Heart left ventricle (tissue), 16 donors: ENCODE data around the gene IQSEC1. TPM values are rescaled to one million over a fixed set of nuclear protein-coding genes. Genes with fewer than 3 reads are reported as not detected.
A peak's percentile ranks its signal among the peaks of the same experiment; 100 is the strongest.

Experiments
- ATAC-seq, 4 donors: fragments of 200-7000 bp; cut with Tn5 transposase; one replicate each; pipeline ENCODE4 v1.9.1; 2020 to 2022; ENCODE audit warnings: moderate library complexity in 4 of 4, mild to moderate bottlenecking in 3 of 4, moderate number of reproducible peaks in 1 of 4
- DNase-seq, 5 donors: peaks; one replicate each; pipeline ENCODE4 v3.0.0-alpha.2; 2020
- H3K27ac ChIP-seq, 12 donors: fragments of 200-600 bp; sonication (generic) in 4 of 12; one replicate each; pipeline versions ENCODE4 v1.5.0 to v1.8.0; 2016 to 2022; ENCODE audit warnings: mild to moderate bottlenecking in 2 of 12
- H3K27me3 ChIP-seq, 9 donors: fragments of 200-600 bp; sonication (generic) in 2 of 9; one replicate each; pipeline versions ENCODE4 v1.5.1 to v1.8.0; 2016 to 2022; ENCODE audit warnings: mild to moderate bottlenecking in 3 of 9
- H3K36me3 ChIP-seq, 9 donors: fragments of 200-600 bp; sonication (generic) in 2 of 9; one replicate each; pipeline versions ENCODE4 v1.5.0 to v1.8.0; 2018 to 2022; ENCODE audit warnings: mild to moderate bottlenecking in 2 of 9
- H3K4me1 ChIP-seq, 12 donors: fragments of 200-600 bp; sonication (generic) in 4 of 12; one replicate each; pipeline versions ENCODE4 v1.5.0 to v1.8.0; 2016 to 2022; ENCODE audit warnings: mild to moderate bottlenecking in 3 of 12
- H3K4me3 ChIP-seq, 12 donors: fragments of 200-600 bp; sonication (generic) in 4 of 12; one replicate each; pipeline versions ENCODE4 v1.5.0 to v1.8.0; 2017 to 2022; ENCODE audit warnings: mild to moderate bottlenecking in 9 of 12, moderate library complexity in 4 of 12
- H3K9me3 ChIP-seq, 12 donors: fragments of 200-600 bp; sonication (generic) in 4 of 12; one replicate each; pipeline versions ENCODE4 v1.5.0 to v1.8.0; 2016 to 2022; ENCODE audit warnings: mild to moderate bottlenecking in 1 of 12
- POLR2A ChIP-seq, 2 donors: fragments of 450-650 bp; IDR thresholded peaks; one replicate each; pipeline ENCODE4 v1.6.1; 2017; ENCODE audit warnings: antibody characterized with exemption in 2 of 2, mild to moderate bottlenecking in 2 of 2, moderate library complexity in 2 of 2
- WGBS, 4 donors: extraction: QIAGEN DNeasy Blood & Tissue Kit in 2 of 4; methylation state at CpG; one replicate each; pipeline versions ENCODE4 v1.1.5 to v1.1.7; 2013 to 2018; 5-methylcytosine and 5-hydroxymethylcytosine counted together
- intact Hi-C, 10 donors: fragments of 100-400 bp; cut with DNase I; formaldehyde crosslinking; loops; one replicate each; pipeline versions ENCODE4 v1.11.1 to v1.14.2; 2022
- polyA plus RNA-seq, 2 donors: library from polyadenylated mRNA; stranded (reverse); fragments of 200-250 nt; gene quantifications; one replicate each; pipeline ENCODE4 v1.2.3, GENCODE V29; 2013
- total RNA-seq, 9 donors: library from RNA; depleted of rRNA in 2 of 9; stranded (reverse); fragments of >200 nt in 2 of 9; fragmentation: NEBNext Ultra II Directional in 3 of 9; extraction: Animal tissue kit (Norgen Biotek cat#: 25700) in 3 of 9; gene quantifications; one replicate each; pipeline versions ENCODE4 v1.1.0 to v1.2.4, GENCODE V29; 2016 to 2023
- TF ChIP-seq, protein P1 (sequence below), 12 donors: fragments of 200-600 bp; sonication (generic) in 4 of 12; IDR thresholded peaks; one replicate each; pipeline versions ENCODE4 v1.5.0 to v1.8.0; 2018 to 2022; ENCODE audit warnings: antibody characterized with exemption in 12 of 12, mild to moderate bottlenecking in 5 of 12
- donor health status: ischemic (EF 13 %, LVEDD 7.1; RV severe dilation, severe dysfunction).
- donor health status: healthy with polysubstance abuse.
- donor health status: DM: no; HTN: yes; CAD: no.
- donor health status: DM: no; HTN: no; CAD: no.
- donor health status: ischemic (EF 25% LVEDD 6.9; RV normal size, moderate dysfunction).
- donor health status: ischemic (EF 25% LVEDD 5.7; RV mildly dilated, moderate dysfunction).
- donor health status: healthy.
- donor health status: DM: yes; HTN: yes; CAD: no.
- donor health status: ischemic (EF 35%, LVEDD 5.7; RV mildly dilated, moderate dysfunction).
- donor health status: nonischemic (EF 11% LVEDD 7.7; RV severe dilation, severe dysfunction).
- donor health status: DM: yes; HTN: yes; CAD: no.
- donor health status: PGD.
- donor health status: ischemic (EF 29% LVEDD 5.4; RV normal size, mild dysfunction).
- donor health status: nonischemic (EF 23%, LVEDD 6.1; RV moderate dilation, normal function).

The IQSEC1 gene
- total and polyA plus RNA-seq, 11 donors, result 28.8 to 79.1 (median 62.2) TPM

DNA sequence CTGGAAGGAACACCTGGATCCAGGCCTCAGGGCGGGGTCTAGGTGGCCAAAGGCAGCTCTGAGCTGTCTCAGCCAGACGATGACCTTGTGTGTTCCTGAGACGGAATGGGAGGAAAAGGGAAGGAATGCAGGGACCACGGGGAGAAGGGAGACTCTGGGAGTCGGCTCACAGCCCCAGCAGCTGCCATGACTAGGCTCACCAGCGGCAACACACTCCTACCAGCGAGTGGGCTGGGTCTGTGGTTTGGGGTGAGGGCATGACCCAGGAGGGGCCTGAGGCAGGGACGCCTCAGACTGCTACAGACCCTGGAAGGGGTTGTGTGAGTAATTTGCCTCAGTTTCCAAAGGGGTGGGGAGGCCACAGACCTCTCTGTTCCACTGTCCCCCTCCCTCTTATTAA is 19.8 kb downstream of the IQSEC1 start:
- H3K27ac ChIP-seq, result no peak overlapping the region
- 50 to 83% (median 75%) methylated on average over 6 to 8 of the region's 8 CpGs for WGBS, 4 donors
- DNase-seq (peak in 1 of 5 donors; percentile 16), ATAC-seq (peak in 1 of 4 donors; percentile 24)
- peaks cover 0 to 7% (median 0%) of the 10 kb centered on the region in 12 donors for H3K4me1 ChIP-seq
- intact Hi-C loops, result no loop called here
- no peaks in the 10 kb centered on the region for H3K27me3 ChIP-seq
- H3K36me3 ChIP-seq, result no peaks in the 10 kb centered on the region
- no peak for TF ChIP-seq POLR2A (IDR thresholded peaks at IDR 0.05)
- TF ChIP-seq, protein P1, sequence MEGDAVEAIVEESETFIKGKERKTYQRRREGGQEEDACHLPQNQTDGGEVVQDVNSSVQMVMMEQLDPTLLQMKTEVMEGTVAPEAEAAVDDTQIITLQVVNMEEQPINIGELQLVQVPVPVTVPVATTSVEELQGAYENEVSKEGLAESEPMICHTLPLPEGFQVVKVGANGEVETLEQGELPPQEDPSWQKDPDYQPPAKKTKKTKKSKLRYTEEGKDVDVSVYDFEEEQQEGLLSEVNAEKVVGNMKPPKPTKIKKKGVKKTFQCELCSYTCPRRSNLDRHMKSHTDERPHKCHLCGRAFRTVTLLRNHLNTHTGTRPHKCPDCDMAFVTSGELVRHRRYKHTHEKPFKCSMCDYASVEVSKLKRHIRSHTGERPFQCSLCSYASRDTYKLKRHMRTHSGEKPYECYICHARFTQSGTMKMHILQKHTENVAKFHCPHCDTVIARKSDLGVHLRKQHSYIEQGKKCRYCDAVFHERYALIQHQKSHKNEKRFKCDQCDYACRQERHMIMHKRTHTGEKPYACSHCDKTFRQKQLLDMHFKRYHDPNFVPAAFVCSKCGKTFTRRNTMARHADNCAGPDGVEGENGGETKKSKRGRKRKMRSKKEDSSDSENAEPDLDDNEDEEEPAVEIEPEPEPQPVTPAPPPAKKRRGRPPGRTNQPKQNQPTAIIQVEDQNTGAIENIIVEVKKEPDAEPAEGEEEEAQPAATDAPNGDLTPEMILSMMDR (IDR thresholded peaks at IDR 0.05), result no peak
- no peaks in the 10 kb centered on the region for H3K9me3 ChIP-seq
- H3K4me3 ChIP-seq, result no peak overlapping the region

DNA sequence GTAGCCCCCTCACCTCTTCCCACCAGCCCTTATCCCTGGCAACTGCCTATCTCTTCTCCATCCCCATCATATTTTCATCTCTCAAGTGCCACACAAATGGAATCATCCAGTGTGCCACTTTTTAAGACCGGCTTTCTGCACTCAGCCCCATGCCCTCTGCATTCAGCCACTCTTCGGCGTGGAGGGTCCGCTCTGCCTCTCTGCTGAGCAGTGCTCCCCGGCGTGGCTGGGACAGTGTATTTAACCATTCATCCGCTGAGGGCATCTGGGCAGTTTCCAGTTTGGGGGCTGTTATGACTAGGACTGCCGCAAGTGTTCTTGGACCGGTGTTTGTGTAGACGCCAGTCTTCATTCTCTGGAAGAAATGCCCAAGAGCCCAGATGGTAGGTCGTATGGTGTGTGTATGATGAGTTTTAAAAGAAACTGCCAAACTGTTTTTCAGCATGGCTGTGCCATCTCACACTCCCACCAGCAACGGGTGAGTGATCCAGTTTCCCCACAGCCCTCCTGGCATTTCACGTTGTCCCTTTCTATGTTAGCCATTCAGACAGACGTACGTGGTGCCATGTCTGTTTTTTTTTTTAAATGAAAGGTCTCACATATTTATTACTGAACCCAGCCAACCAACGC is 20.9 kb downstream of the IQSEC1 start:
- 93 to 95% (median 94%) methylated on average over 16 of the region's 16 CpGs for WGBS, 4 donors
- no peaks in the 10 kb centered on the region for H3K9me3 ChIP-seq
- peak in 1 of 5 donors; percentile 2 for DNase-seq

DNA sequence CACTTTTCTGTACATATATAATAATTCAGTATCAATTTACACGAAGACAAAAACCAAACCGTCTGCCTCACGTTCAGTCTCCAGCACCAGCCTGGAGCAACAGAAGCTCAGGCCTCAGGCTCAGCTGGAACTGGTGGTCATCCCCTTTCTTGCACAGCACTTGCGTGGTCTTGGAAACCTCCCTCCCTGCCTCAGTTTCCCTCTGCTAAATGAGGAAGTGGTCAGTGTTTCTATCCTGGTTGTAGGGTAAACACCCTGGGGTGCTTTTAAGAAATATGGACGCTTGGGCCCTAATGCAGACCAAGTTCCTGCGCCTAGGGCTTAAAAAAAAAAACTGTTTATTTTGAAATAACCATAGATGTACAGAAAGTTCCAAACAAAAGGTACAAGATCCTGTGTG is 21.6 kb downstream of the IQSEC1 start:
- intact Hi-C loops, result no loop called here
- Histone ChIP-seq H3K27me3 (no peaks in the 10 kb centered on the region), H3K27ac (no peak overlapping the region), H3K36me3 (no peaks in the 10 kb centered on the region), H3K4me3 (no peak overlapping the region), H3K4me1 (peaks cover 0 to 17% (median 0%) of the 10 kb centered on the region in 12 donors), H3K9me3 (no peaks in the 10 kb centered on the region)
- DNase-seq (peak in 1 of 5 donors; percentile 13), ATAC-seq (no peak)
- 89 to 95% (median 90%) methylated on average over 6 of the region's 6 CpGs for WGBS, 4 donors
- no peak for TF ChIP-seq POLR2A (IDR thresholded peaks at IDR 0.05)
- TF ChIP-seq, protein P1 (IDR thresholded peaks at IDR 0.05), result no peak

More for the DNA sequence above, 20.9 kb downstream of the IQSEC1 start:
- intact Hi-C loops, result no loop called here
- H3K27me3 ChIP-seq, result no peaks in the 10 kb centered on the region
- no peak for ATAC-seq
- H3K4me1 ChIP-seq, result peaks cover 0 to 14% (median 0%) of the 10 kb centered on the region in 12 donors
- H3K36me3 ChIP-seq, result no peaks in the 10 kb centered on the region
- no peak overlapping the region for H3K27ac ChIP-seq
- no peak for TF ChIP-seq POLR2A (IDR thresholded peaks at IDR 0.05)
- TF ChIP-seq, protein P1 (IDR thresholded peaks at IDR 0.05), result no peak
- H3K4me3 ChIP-seq, result no peak overlapping the region

DNA sequence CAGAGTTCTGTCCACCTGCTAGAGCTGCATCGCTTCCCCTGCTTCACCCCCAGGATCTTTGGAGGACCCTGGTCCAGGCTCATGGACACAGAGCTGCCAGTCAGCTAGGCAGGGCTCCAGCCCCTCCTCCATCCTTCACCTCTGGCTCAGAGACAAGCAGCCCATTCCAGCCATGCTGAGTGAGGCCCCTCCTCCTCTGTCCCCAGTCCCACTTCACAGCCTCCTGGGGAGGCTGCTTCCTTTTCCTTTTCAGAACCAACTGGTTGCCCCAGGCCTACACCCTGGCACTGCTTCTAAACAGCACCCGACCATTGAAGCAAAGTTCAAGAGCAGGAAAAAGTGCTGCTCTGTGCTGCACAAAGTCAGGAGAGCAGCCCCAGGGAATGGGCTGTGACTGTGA is 22.2 kb downstream of the IQSEC1 start:
- Histone ChIP-seq H3K27ac (no peak overlapping the region), H3K9me3 (no peaks in the 10 kb centered on the region), H3K36me3 (no peaks in the 10 kb centered on the region), H3K27me3 (no peaks in the 10 kb centered on the region), H3K4me3 (no peak overlapping the region), H3K4me1 (peaks cover 0 to 21% (median 2%) of the 10 kb centered on the region in 12 donors)
- intact Hi-C loops, result no loop called here
- DNase-seq, result peak in 1 of 5 donors; percentile 33
- 58 to 82% (median 79%) methylated on average over 2 of the region's 2 CpGs for WGBS, 4 donors
- ATAC-seq, result peak in 1 of 4 donors; percentile 20
- TF ChIP-seq, protein P1 (IDR thresholded peaks at IDR 0.05), result no peak
- no peak for TF ChIP-seq POLR2A (IDR thresholded peaks at IDR 0.05)
